Natural killer cell (primary cell): ENCODE measurements around the gene DOHH. TPM values are rescaled to one million over a fixed set of nuclear protein-coding genes. Genes with fewer than 3 reads are reported as not detected.

Experiments used
- ATAC-seq, 3 donors: fragments of 150-1000 bp in 2 of 3; fragments of 200-7000 bp in 1 of 3; cut with Tn5 transposase; 1 replicate in 1 of 3; 2 replicates in 2 of 3; pipeline ENCODE4 v1.10.0; 2021; ENCODE audit warnings: mild to moderate bottlenecking in 2 of 3, moderate library complexity in 2 of 3
- DNase-seq, 2 donors: peaks; one replicate each; pipeline versions ENCODE4 v3.0.0 to v3.0.0-alpha.2; 2013 to 2021; ENCODE audit warnings: mixed read lengths in 1 of 2
- H3K27ac ChIP-seq: one replicate; pipeline ENCODE4 v1.5.1; 2013; ENCODE audit warnings: mild to moderate bottlenecking, low read length
- H3K27me3 ChIP-seq: one replicate; pipeline ENCODE4 v1.6.1; 2013; ENCODE audit warnings: low read length; ENCODE audit not compliant: control insufficient read depth, insufficient read depth
- H3K36me3 ChIP-seq: one replicate; pipeline ENCODE4 v1.6.1; 2013; ENCODE audit warnings: low read length; ENCODE audit not compliant: control insufficient read depth, insufficient read depth
- H3K4me1 ChIP-seq: one replicate; pipeline ENCODE4 v1.6.1; 2013; ENCODE audit warnings: low read length; ENCODE audit not compliant: control insufficient read depth, insufficient read depth
- H3K4me3 ChIP-seq: one replicate; pipeline ENCODE4 v1.5.1; 2013; ENCODE audit warnings: low read length
- H3K9me3 ChIP-seq: one replicate; pipeline ENCODE4 v1.6.1; 2013; ENCODE audit warnings: low read length; ENCODE audit not compliant: control insufficient read depth, insufficient read depth
- H3K27ac Mint-ChIP-seq, 2 donors: one replicate each; pipeline ENCODE4 v1.8.0; 2022; ENCODE audit warnings: mild to moderate bottlenecking in 2 of 2, mixed read lengths in 2 of 2, moderate library complexity in 1 of 2
- H3K27me3 Mint-ChIP-seq, 2 donors: one replicate each; pipeline ENCODE4 v1.8.0; 2022; ENCODE audit warnings: low read depth in 2 of 2, mixed read lengths in 2 of 2
- H3K36me3 Mint-ChIP-seq: one replicate; pipeline ENCODE4 v1.8.0; 2022; ENCODE audit warnings: mixed read lengths
- H3K4me1 Mint-ChIP-seq, 2 donors: one replicate each; pipeline ENCODE4 v1.8.0; 2022; ENCODE audit warnings: mixed read lengths in 2 of 2
- H3K4me3 Mint-ChIP-seq: one replicate; pipeline ENCODE4 v1.8.0; 2022; ENCODE audit warnings: mild to moderate bottlenecking, moderate library complexity, mixed read lengths
- H3K9me3 Mint-ChIP-seq, 2 donors: one replicate each; pipeline ENCODE4 v1.8.0; 2022; ENCODE audit warnings: mixed read lengths in 2 of 2
- CTCF ChIP-seq: fragments of 200-600 bp; IDR thresholded peaks from one replicate; pipeline ENCODE4 v1.8.0; 2022; ENCODE audit warnings: antibody characterized with exemption
- WGBS: methylation state at CpG from one replicate; pipeline ENCODE4 v1.1.7; 2013; ENCODE audit warnings: missing lambda C conversion rate; ENCODE audit not compliant: insufficient coverage; 5-methylcytosine and 5-hydroxymethylcytosine counted together
- intact Hi-C: fragments of 100-400 bp; cut with micrococcal nuclease; formaldehyde crosslinking; loops from one replicate; pipeline ENCODE4 v1.14.2; 2022
- total RNA-seq, 4 donors: library from RNA; stranded (reverse); fragments of 120-200 nt in 1 of 4; gene quantifications; one replicate each; pipeline versions ENCODE4 v1.2.3 to v1.2.4, GENCODE V29; 2013 to 2022

The DOHH gene
- total RNA-seq, 3 donors from 2014 or later (not counting 1 experiment from before 2014, with no cell fraction given): 4.5 to 5.9 (median 4.6) TPM

- Mint-ChIP-seq H3K36me3 (no peaks in the 10 kb centered on the region), H3K4me3 (no peak overlapping the region), H3K4me1 (peaks cover 15 to 23% of the 10 kb centered on the region in 2 donors), H3K9me3 (no peaks in the 10 kb centered on the region), H3K27ac (no peak overlapping the region), H3K27me3 (no peaks in the 10 kb centered on the region)
- H3K9me3 ChIP-seq: no peaks in the 10 kb centered on the region
- peaks cover 20% of the 10 kb centered on the region for H3K4me1 ChIP-seq
- WGBS: 94% methylated on average over 18 of the region's 18 CpGs
- H3K27me3 ChIP-seq: no peaks in the 10 kb centered on the region
- ATAC-seq (no peak), DNase-seq (no peak)
- H3K4me3 ChIP-seq: no peak overlapping the region
- TF ChIP-seq CTCF: no peak
- peaks cover 21% of the 10 kb centered on the region for H3K36me3 ChIP-seq
- H3K27ac ChIP-seq: no peak overlapping the region
- intact Hi-C loops: no loop called here
These were observed 18.7 kb upstream of the DOHH start for GRCh38 chr19:3519126-3519525.

- peaks cover 17% of the 10 kb centered on the region for H3K36me3 ChIP-seq
- Mint-ChIP-seq H3K27ac (no peak overlapping the region), H3K4me1 (peaks cover 15 to 20% of the 10 kb centered on the region in 2 donors), H3K9me3 (no peaks in the 10 kb centered on the region), H3K4me3 (no peak overlapping the region), H3K36me3 (no peaks in the 10 kb centered on the region), H3K27me3 (no peaks in the 10 kb centered on the region)
- ATAC-seq: no peak
- intact Hi-C loops: no loop called here
- no peaks in the 10 kb centered on the region for H3K27me3 ChIP-seq
- no peak overlapping the region for H3K4me3 ChIP-seq
- H3K9me3 ChIP-seq: no peaks in the 10 kb centered on the region
- H3K27ac ChIP-seq: no peak overlapping the region
- no peak for DNase-seq
- peaks cover 20% of the 10 kb centered on the region for H3K4me1 ChIP-seq
- 95% methylated on average over 2 of the region's 2 CpGs for WGBS
- TF ChIP-seq CTCF: no peak
These were observed 18.2 kb upstream of the DOHH start for GRCh38 chr19:3518659-3519058.

- Histone ChIP-seq H3K27ac (no peak overlapping the region), H3K4me3 (no peak overlapping the region), H3K27me3 (no peaks in the 10 kb centered on the region), H3K36me3 (peaks cover 14% of the 10 kb centered on the region), H3K4me1 (peaks cover 20% of the 10 kb centered on the region), H3K9me3 (no peaks in the 10 kb centered on the region)
- Mint-ChIP-seq H3K9me3 (no peaks in the 10 kb centered on the region), H3K4me1 (peaks cover 15 to 20% of the 10 kb centered on the region in 2 donors), H3K4me3 (no peak overlapping the region), H3K36me3 (no peaks in the 10 kb centered on the region), H3K27ac (no peak overlapping the region), H3K27me3 (no peaks in the 10 kb centered on the region)
- DNase-seq: no peak
- intact Hi-C loops: no loop called here
- ATAC-seq: no peak
- TF ChIP-seq CTCF: no peak
- WGBS: 95% methylated on average over 10 of the region's 10 CpGs
These were observed 17.8 kb upstream of the DOHH start for GRCh38 chr19:3518255-3518654.

- ATAC-seq (no peak), DNase-seq (no peak)
- H3K36me3 Mint-ChIP-seq: no peaks in the 10 kb centered on the region
- intact Hi-C loops: no loop called here
- H3K4me3 Mint-ChIP-seq: no peak overlapping the region
- peaks cover 15 to 20% of the 10 kb centered on the region in 2 donors for H3K4me1 Mint-ChIP-seq
- WGBS: 83% methylated on average over 2 of the region's 2 CpGs
- peaks cover 20% of the 10 kb centered on the region for H3K4me1 ChIP-seq
- no peak for TF ChIP-seq CTCF
- no peaks in the 10 kb centered on the region for H3K27me3 ChIP-seq
- peaks cover 10% of the 10 kb centered on the region for H3K36me3 ChIP-seq
- H3K4me3 ChIP-seq: no peak overlapping the region
- H3K27ac Mint-ChIP-seq: no peak overlapping the region
- H3K9me3 Mint-ChIP-seq: no peaks in the 10 kb centered on the region
- H3K27ac ChIP-seq: no peak overlapping the region
- H3K9me3 ChIP-seq: no peaks in the 10 kb centered on the region
- no peaks in the 10 kb centered on the region for H3K27me3 Mint-ChIP-seq
These were observed 17.2 kb upstream of the DOHH start for GRCh38 chr19:3517638-3518037.
